KMS-11 (cell line): ENCODE data around the gene HAS3.

ENCODE experiments used
- H2AFZ ChIP-seq: fragments of 200-600 bp; sonication (generic); 2 replicates; pipeline ENCODE4 v1.6.1; 2016; ENCODE audit warnings: antibody characterized with exemption, mixed run types, low read depth
- H3K27ac ChIP-seq: fragments of 200-600 bp; sonication (generic); 2 replicates; pipeline ENCODE4 v1.6.1; 2016; ENCODE audit warnings: mild to moderate bottlenecking, mixed run types
- H3K27me3 ChIP-seq: fragments of 200-600 bp; sonication (generic); 2 replicates; pipeline ENCODE4 v1.6.1; 2017; ENCODE audit warnings: mild to moderate bottlenecking, low read depth, mixed run types, moderate library complexity; ENCODE audit not compliant: insufficient read depth
- H3K36me3 ChIP-seq: fragments of 200-600 bp; sonication (generic); 2 replicates; pipeline ENCODE4 v1.6.1; 2017; ENCODE audit warnings: mild to moderate bottlenecking, mixed run types; ENCODE audit not compliant: insufficient read depth
- H3K4me1 ChIP-seq: fragments of 200-600 bp; sonication (generic); 2 replicates; pipeline ENCODE4 v1.6.1; 2016; ENCODE audit warnings: mild to moderate bottlenecking, low read depth, mixed run types; ENCODE audit not compliant: poor library complexity, severe bottlenecking
- H3K4me2 ChIP-seq: fragments of 200-600 bp; sonication (generic); 2 replicates; pipeline ENCODE4 v1.7.0; 2016; ENCODE audit warnings: mild to moderate bottlenecking, mixed run types
- H3K4me3 ChIP-seq: fragments of 200-600 bp; sonication (generic); IDR thresholded peaks from 2 replicates; pipeline ENCODE4 v1.6.1; 2017; ENCODE audit warnings: low read depth, low read length, mixed read lengths; ENCODE audit not compliant: insufficient read depth
- H3K79me2 ChIP-seq: fragments of 200-600 bp; sonication (generic); 2 replicates; pipeline ENCODE4 v1.6.1; 2016; ENCODE audit warnings: low read depth, mixed run types; ENCODE audit not compliant: insufficient read depth
- H3K9ac ChIP-seq: fragments of 200-600 bp; sonication (generic); 2 replicates; pipeline ENCODE4 v1.6.1; 2016; ENCODE audit warnings: mild to moderate bottlenecking, mixed run types
- H4K20me1 ChIP-seq: fragments of 200-600 bp; sonication (generic); 2 replicates; pipeline ENCODE4 v1.6.1; 2016; ENCODE audit warnings: mild to moderate bottlenecking, mixed run types; ENCODE audit not compliant: insufficient read depth
- CTCF ChIP-seq: fragments of 200-600 bp; sonication (generic); conservative IDR thresholded peaks from 2 replicates; pipeline ENCODE4 v1.6.1; 2017; ENCODE audit warnings: low read depth, mild to moderate bottlenecking, antibody characterized with exemption, low read length, moderate library complexity, mixed read lengths

Gene HAS3

GRCh38 chr16:69109486-69110270, 4.2 kb downstream of the HAS3 start:
- Histone ChIP-seq H4K20me1 (no peaks in the 10 kb centered on the region), H3K9ac (no peak overlapping the region), H3K27ac (no peak overlapping the region), H3K79me2 (no peaks in the 10 kb centered on the region), H2AFZ (no peak overlapping the region), H3K4me2 (no peak overlapping the region), H3K4me3 (no peak overlapping the region), H3K27me3 (no peaks in the 10 kb centered on the region), H3K4me1 (peaks cover 15% of the 10 kb centered on the region), H3K36me3 (no peaks in the 10 kb centered on the region)
- TF ChIP-seq CTCF = no peak

GRCh38 chr16:69110406-69110805, 5.0 kb downstream of the HAS3 start:
- Histone ChIP-seq H3K4me2 (no peak overlapping the region), H3K4me1 (peaks cover 15% of the 10 kb centered on the region), H3K4me3 (no peak overlapping the region), H3K9ac (no peak overlapping the region), H2AFZ (no peak overlapping the region), H3K27me3 (no peaks in the 10 kb centered on the region), H3K36me3 (no peaks in the 10 kb centered on the region), H3K79me2 (no peaks in the 10 kb centered on the region), H3K27ac (no peak overlapping the region), H4K20me1 (no peaks in the 10 kb centered on the region)
- TF ChIP-seq CTCF = no peak

GRCh38 chr16:69111216-69111875, 5.9 kb downstream of the HAS3 start:
- H3K4me3 ChIP-seq = no peak overlapping the region
- H3K27ac ChIP-seq = no peak overlapping the region
- H4K20me1 ChIP-seq = no peaks in the 10 kb centered on the region
- no peaks in the 10 kb centered on the region for H3K27me3 ChIP-seq
- no peaks in the 10 kb centered on the region for H3K36me3 ChIP-seq
- TF ChIP-seq CTCF = no peak
- no peaks in the 10 kb centered on the region for H3K79me2 ChIP-seq
- H2AFZ ChIP-seq = no peak overlapping the region
- peaks cover 15% of the 10 kb centered on the region for H3K4me1 ChIP-seq
- H3K9ac ChIP-seq = no peak overlapping the region
- H3K4me2 ChIP-seq = no peak overlapping the region

- Histone ChIP-seq H3K27me3 (no peaks in the 10 kb centered on the region), H3K4me2 (no peak overlapping the region), H4K20me1 (no peaks in the 10 kb centered on the region), H3K36me3 (no peaks in the 10 kb centered on the region), H3K4me1 (peaks cover 15% of the 10 kb centered on the region), H3K79me2 (no peaks in the 10 kb centered on the region), H3K4me3 (no peak overlapping the region), H3K9ac (no peak overlapping the region), H2AFZ (no peak overlapping the region), H3K27ac (no peak overlapping the region)
- TF ChIP-seq CTCF = no peak
These were observed 6.4 kb downstream of the HAS3 start for GRCh38 chr16:69111876-69112230.
